ENCODE measurements around the gene MTFMT.

DNA sequence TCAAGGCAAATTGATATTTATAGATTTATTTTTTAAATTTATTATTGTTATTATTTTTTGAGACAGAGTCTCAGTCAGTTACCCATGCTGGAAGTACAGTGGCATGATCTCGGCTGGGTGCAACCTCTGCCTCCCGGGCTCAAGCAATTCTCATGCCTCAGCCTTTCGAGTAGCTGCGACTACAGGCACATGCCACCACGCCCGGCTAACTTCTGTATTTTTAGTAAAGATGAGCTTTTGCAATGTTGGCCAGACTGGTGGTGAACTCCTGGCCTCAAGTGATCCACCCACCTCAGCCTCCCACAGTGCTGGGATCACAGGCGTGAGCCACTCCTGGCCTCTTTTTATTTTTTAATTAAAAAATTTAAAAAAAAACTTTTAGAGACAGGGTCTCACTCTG is 58.7 kb downstream of the MTFMT start:
- TF ChIP-seq EZH2 (IDR thresholded peaks at IDR 0.05; ENCODE audit: borderline replicate concordance) = no peak
- TF ChIP-seq, protein P1, sequence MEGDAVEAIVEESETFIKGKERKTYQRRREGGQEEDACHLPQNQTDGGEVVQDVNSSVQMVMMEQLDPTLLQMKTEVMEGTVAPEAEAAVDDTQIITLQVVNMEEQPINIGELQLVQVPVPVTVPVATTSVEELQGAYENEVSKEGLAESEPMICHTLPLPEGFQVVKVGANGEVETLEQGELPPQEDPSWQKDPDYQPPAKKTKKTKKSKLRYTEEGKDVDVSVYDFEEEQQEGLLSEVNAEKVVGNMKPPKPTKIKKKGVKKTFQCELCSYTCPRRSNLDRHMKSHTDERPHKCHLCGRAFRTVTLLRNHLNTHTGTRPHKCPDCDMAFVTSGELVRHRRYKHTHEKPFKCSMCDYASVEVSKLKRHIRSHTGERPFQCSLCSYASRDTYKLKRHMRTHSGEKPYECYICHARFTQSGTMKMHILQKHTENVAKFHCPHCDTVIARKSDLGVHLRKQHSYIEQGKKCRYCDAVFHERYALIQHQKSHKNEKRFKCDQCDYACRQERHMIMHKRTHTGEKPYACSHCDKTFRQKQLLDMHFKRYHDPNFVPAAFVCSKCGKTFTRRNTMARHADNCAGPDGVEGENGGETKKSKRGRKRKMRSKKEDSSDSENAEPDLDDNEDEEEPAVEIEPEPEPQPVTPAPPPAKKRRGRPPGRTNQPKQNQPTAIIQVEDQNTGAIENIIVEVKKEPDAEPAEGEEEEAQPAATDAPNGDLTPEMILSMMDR (IDR thresholded peaks at IDR 0.05; ENCODE audit: poor library complexity) = no peak

Data from hepatocyte (in vitro differentiated cells).